ENCODE data around the gene TBC1D4. TPM values are rescaled to one million over a fixed set of nuclear protein-coding genes. Genes with fewer than 3 reads are reported as not detected.

The TBC1D4 gene
- polyA plus RNA-seq, 1 of the 3 experiments (the other 2 are of a cell fraction): 8.8 TPM

- no peak for DNase-seq
- TF ChIP-seq IRF3 (IDR thresholded peaks at IDR 0.05; ENCODE audit: low read depth, low read length): no peak
- TF ChIP-seq ELF1 (IDR thresholded peaks at IDR 0.05): no peak
- no peak for TF ChIP-seq EP300 (IDR thresholded peaks at IDR 0.05; ENCODE audit: borderline replicate concordance in 1 of 2, low read depth in 1 of 2, low read length in 1 of 2)
- no peak for TF ChIP-seq PBX3 (IDR thresholded peaks at IDR 0.05)
- no peak for TF ChIP-seq GATA2 (CRISPR knock-in tag; IDR thresholded peaks at IDR 0.05)
- TF ChIP-seq MAX (IDR thresholded peaks at IDR 0.05; ENCODE audit: low read depth): no peak
- no peak for TF ChIP-seq CHD2 (IDR thresholded peaks at IDR 0.05; ENCODE audit: low read length, partially characterized antibody)
- Histone ChIP-seq H3K27me3 (ENCODE audit: insufficient read depth) (no peaks in the 10 kb centered on the region), H3K4me3 (ENCODE audit: low read depth in 2 of 2, low read length in 1 of 2) (no peak overlapping the region), H3K9me3 (no peaks in the 10 kb centered on the region), H3K9ac (no peak overlapping the region), H3K9me2 (no peaks in the 10 kb centered on the region), H3K36me3 (replicated peaks in 1 of 2; ENCODE audit: control insufficient read depth in 1 of 2, insufficient read depth in 2 of 2, low read length in 1 of 2) (no peaks in the 10 kb centered on the region), H3K4me2 (no peak overlapping the region), H3K4me1 (ENCODE audit: control insufficient read depth in 1 of 2, insufficient read depth in 2 of 2, low read depth in 1 of 2, low read length in 1 of 2) (peaks cover 2 to 14% of the 10 kb centered on the region in 2 experiments; a peak in 3 of 4 replicates), H3K79me2 (ENCODE audit: insufficient read depth) (no peaks in the 10 kb centered on the region), H4K20me1 (ENCODE audit: insufficient read depth) (no peaks in the 10 kb centered on the region), H3K27ac (ENCODE audit: low read depth in 2 of 2, low read length in 1 of 2) (no peak overlapping the region), H2AFZ (ENCODE audit: low read depth) (no peak overlapping the region), H3F3A (replicated peaks; ENCODE audit: insufficient read depth) (peaks cover 4% of the 10 kb centered on the region)
- ChIA-PET POLR2A (no interaction called here), CTCF (no interaction called here)
- WGBS (ENCODE audit: low lambda C conversion rate): 98% methylated on average over 5 of the region's 5 CpGs
Observed at GRCh38 chr13:75329723-75330122, 152.2 kb downstream of the TBC1D4 start.

- no peaks in the 10 kb centered on the region for H3K9me2 ChIP-seq
- H3K27ac ChIP-seq (ENCODE audit: low read depth in 2 of 2, low read length in 1 of 2): no peak overlapping the region
- H3K27me3 ChIP-seq (ENCODE audit: insufficient read depth): no peaks in the 10 kb centered on the region
- 71% methylated on average over 5 of the region's 5 CpGs for WGBS (ENCODE audit: low lambda C conversion rate)
- H3K9me3 ChIP-seq: no peaks in the 10 kb centered on the region
- H4K20me1 ChIP-seq (ENCODE audit: insufficient read depth): no peaks in the 10 kb centered on the region
- H3K4me3 ChIP-seq (ENCODE audit: low read depth in 2 of 2, low read length in 1 of 2): no peak overlapping the region
- no peak for DNase-seq
- no peaks in the 10 kb centered on the region for H3K79me2 ChIP-seq (ENCODE audit: insufficient read depth)
- no peak overlapping the region for H3K4me2 ChIP-seq
- H3F3A ChIP-seq (replicated peaks; ENCODE audit: insufficient read depth): peaks cover 4% of the 10 kb centered on the region
- no peaks in the 10 kb centered on the region for H3K36me3 ChIP-seq (replicated peaks in 1 of 2; ENCODE audit: control insufficient read depth in 1 of 2, insufficient read depth in 2 of 2, low read length in 1 of 2)
- ChIA-PET POLR2A (no interaction called here), CTCF (no interaction called here)
- TF ChIP-seq TCF12 (IDR thresholded peaks at IDR 0.05): no peak
- no peak for TF ChIP-seq PBX3 (IDR thresholded peaks at IDR 0.05)
- no peak for TF ChIP-seq SIN3A (IDR thresholded peaks at IDR 0.05; ENCODE audit: borderline replicate concordance, low read depth, low read length)
- no peak for TF ChIP-seq MXI1 (IDR thresholded peaks at IDR 0.05; ENCODE audit: low read depth, low read length)
- TF ChIP-seq POLR2AphosphoS5 (IDR thresholded peaks at IDR 0.05; ENCODE audit: low read depth, low read length): no peak
- TF ChIP-seq EZH2phosphoT487 (IDR thresholded peaks at IDR 0.05; ENCODE audit: borderline replicate concordance, low read depth): no peak
- TF ChIP-seq CTCF (IDR thresholded peaks at IDR 0.05): no peak
- TF ChIP-seq RFX5 (IDR thresholded peaks at IDR 0.05; ENCODE audit: low read length): no peak
- no peak for TF ChIP-seq NRF1 (IDR thresholded peaks at IDR 0.05; ENCODE audit: low read depth, low read length)
- TF ChIP-seq MEF2A (IDR thresholded peaks at IDR 0.05; ENCODE audit: borderline replicate concordance, low read depth): no peak
- TF ChIP-seq FOXM1 (IDR thresholded peaks at IDR 0.05; ENCODE audit: low read depth): no peak
- no peak for TF ChIP-seq GABPA (IDR thresholded peaks at IDR 0.05; ENCODE audit: low read depth)
- TF ChIP-seq FOXJ3 (CRISPR knock-in tag; IDR thresholded peaks at IDR 0.05): no peak
- TF ChIP-seq REST (IDR thresholded peaks at IDR 0.05; ENCODE audit: low read depth, low read length): no peak
- H3K4me1 ChIP-seq (ENCODE audit: control insufficient read depth in 1 of 2, insufficient read depth in 2 of 2, low read depth in 1 of 2, low read length in 1 of 2): peaks cover 7 to 14% of the 10 kb centered on the region in 2 experiments; a peak in 3 of 4 replicates
- no peak overlapping the region for H2AFZ ChIP-seq (ENCODE audit: low read depth)
- no peak overlapping the region for H3K9ac ChIP-seq
Observed at GRCh38 chr13:75329097-75329496, 152.9 kb downstream of the TBC1D4 start.

Measured in SK-N-SH (cell line).